Neural cell (in vitro differentiated cells): ENCODE measurements around the gene CHRM1.

Experiments
- CTCF ChIP-seq: fragments of 450-650 bp; IDR thresholded peaks from 2 replicates; pipeline ENCODE4 v1.5.1; 2014; ENCODE audit warnings: antibody characterized with exemption, mild to moderate bottlenecking, moderate library complexity; ENCODE audit not compliant: poor library complexity, severe bottlenecking
- POLR2AphosphoS5 ChIP-seq: IDR thresholded peaks from 2 replicates; pipeline ENCODE4 v1.6.1; 2012

- TF ChIP-seq CTCF, result no peak
- TF ChIP-seq POLR2AphosphoS5, result no peak
Observed at GRCh38 chr11:62917906-62918502, 3.2 kb downstream of the CHRM1 start.
